ENCODE data around the gene KRT71. TPM values are rescaled to one million over a fixed set of nuclear protein-coding genes. Genes with fewer than 3 reads are reported as not detected.

The KRT71 gene
- polyA plus RNA-seq, 1 donor, result not detected

GRCh38 chr12:52539083-52539820 is 13.7 kb downstream of the KRT71 start:
- DNase-seq, result peak; percentile 18

GRCh38 chr12:52537101-52537500 is 15.8 kb downstream of the KRT71 start:
- DNase-seq, result no peak

- DNase-seq, result no peak
These were observed 17.4 kb downstream of the KRT71 start for GRCh38 chr12:52535574-52535973.

- no peak for DNase-seq
These were observed 18.5 kb downstream of the KRT71 start for GRCh38 chr12:52534482-52534881.

GRCh38 chr12:52533686-52534470 is 19.1 kb downstream of the KRT71 start:
- DNase-seq, result no peak

GRCh38 chr12:52532636-52533035 is 20.3 kb downstream of the KRT71 start:
- DNase-seq, result no peak

- DNase-seq, result no peak
These were observed 21.2 kb downstream of the KRT71 start for GRCh38 chr12:52531566-52532300.

- DNase-seq, result no peak
These were observed 22.0 kb downstream of the KRT71 start for GRCh38 chr12:52530905-52531304.

- DNase-seq, result no peak
These were observed 22.6 kb downstream of the KRT71 start for GRCh38 chr12:52530366-52530765.

- no peak for DNase-seq
These were observed 23.1 kb downstream of the KRT71 start for GRCh38 chr12:52529846-52530245.

GRCh38 chr12:52529417-52529816 is 23.5 kb downstream of the KRT71 start:
- DNase-seq, result no peak

- DNase-seq, result no peak
These were observed 24.3 kb downstream of the KRT71 start for GRCh38 chr12:52528641-52529143.

- no peak for DNase-seq
These were observed 25.7 kb downstream of the KRT71 start for GRCh38 chr12:52527121-52527800.

- DNase-seq, result no peak
These were observed 26.4 kb downstream of the KRT71 start for GRCh38 chr12:52526511-52526951.

- DNase-seq, result no peak
These were observed 27.1 kb downstream of the KRT71 start for GRCh38 chr12:52525661-52526499.

- no peak for DNase-seq
These were observed 27.9 kb downstream of the KRT71 start for GRCh38 chr12:52524898-52525591.

- DNase-seq, result no peak
These were observed 28.6 kb downstream of the KRT71 start for GRCh38 chr12:52524241-52524897.

GRCh38 chr12:52523824-52524223 is 29.1 kb downstream of the KRT71 start:
- DNase-seq, result no peak

- no peak for DNase-seq
These were observed 30.5 kb downstream of the KRT71 start for GRCh38 chr12:52522346-52523011.

Measured in left kidney (tissue), 2 donors.